Measurements from ENCODE around the gene CALCOCO2. TPM values are rescaled to one million over a fixed set of nuclear protein-coding genes. Genes with fewer than 3 reads are reported as not detected.

CALCOCO2 gene
- total and polyA plus RNA-seq, 2 of the 13 experiments (the other 11 are each of a cell fraction or from before 2014, with no cell fraction given), result 72.9 to 111 TPM

GRCh38 chr17:48818361-48818841 is 12.4 kb upstream of the CALCOCO2 start:
- peaks cover 31% of the 10 kb centered on the region for H3K4me1 ChIP-seq (ENCODE audit: insufficient read depth, low read length)
- no peaks in the 10 kb centered on the region for H3K36me3 ChIP-seq (replicated peaks in 1 of 2; ENCODE audit: control insufficient read depth in 1 of 2, insufficient read depth in 2 of 2, low read length in 2 of 2)
- H3K27me3 ChIP-seq (ENCODE audit: control insufficient read depth in 1 of 2, insufficient read depth in 2 of 2, low read length in 2 of 2), result peaks cover 0 to 28% of the 10 kb centered on the region in 2 experiments; a peak in 3 of 5 replicates
- H3K9me3 ChIP-seq (ENCODE audit: low read length), result no peaks in the 10 kb centered on the region
- in situ Hi-C loops (cut with HindIII; ENCODE audit: extremely low pct_ligation_motif_present, low pct_unique_long_range_greater_than_20kb), result loop anchor here (10.0 kb wide), 1 partner anchor 226 kb away; no protein-coding TSS in a partner anchor
- 13% methylated on average over 9 of the region's 9 CpGs for WGBS (ENCODE audit: low lambda C conversion rate)
- H3K79me2 ChIP-seq (ENCODE audit: insufficient read depth, low read length), result no peaks in the 10 kb centered on the region
- BruUV-seq (replicated peaks), result no TSS peak
- CTCF ChIA-PET (ENCODE audit: low intra/inter-chr PET ratio, low total read pairs), result no interaction called here
- POLR2A ChIA-PET, result interaction anchor here (0.7 to 1.1 kb wide), 3 partner anchors 8 to 74 kb away, joined by 3 to 7 read pairs (median 5); partner anchors contain the start of gene ATP5MC1
- no peak for FAIRE-seq
- intact Hi-C loops (cut with micrococcal nuclease; ENCODE audit: unreplicated experiment), result no loop called here
- peak; percentile 38 for ATAC-seq
- no peak overlapping the region for H3K27ac ChIP-seq (ENCODE audit: extremely low read length, insufficient read depth, low read length)
- H3K9ac ChIP-seq (ENCODE audit: insufficient read depth, low read depth, low read length), result no peak overlapping the region
- peak overlapping the region in 1 of 3 experiments; percentile 34; a peak in 2 of 6 replicates for H3K4me3 ChIP-seq (replicated peaks in 1 of 3; ENCODE audit: insufficient read depth in 1 of 3, low read depth in 2 of 3, low read length in 3 of 3)
- DNase-seq (ENCODE audit: low spot score), result no peak
- peak overlapping the region; percentile 51 for H3K4me2 ChIP-seq (ENCODE audit: low read depth, low read length)
- peak overlapping the region; percentile 20 for H2AFZ ChIP-seq (ENCODE audit: low read length)
- no peaks in the 10 kb centered on the region for H4K20me1 ChIP-seq (ENCODE audit: insufficient read depth, low read length)
- TF ChIP-seq MXD1 (CRISPR knock-in tag; IDR thresholded peaks at IDR 0.05) (no peak), RFX3 (CRISPR knock-in tag; IDR thresholded peaks at IDR 0.05) (no peak), ZNF501 (CRISPR knock-in tag; IDR thresholded peaks at IDR 0.05) (no peak), ZNF256 (CRISPR knock-in tag; conservative IDR thresholded peaks at IDR 0.05) (no peak), ZSCAN20 (CRISPR knock-in tag; IDR thresholded peaks at IDR 0.05; ENCODE audit: borderline replicate concordance) (no peak), KMT2A (CRISPR knock-in tag; IDR thresholded peaks at IDR 0.05) (no peak), XBP1 (CRISPR knock-in tag; IDR thresholded peaks at IDR 0.05) (no peak), MIXL1 (CRISPR knock-in tag; IDR thresholded peaks at IDR 0.05) (no peak), ARHGAP35 (CRISPR knock-in tag; IDR thresholded peaks at IDR 0.05; ENCODE audit: borderline replicate concordance) (no peak), ZBTB8A (CRISPR knock-in tag; IDR thresholded peaks at IDR 0.05; ENCODE audit: borderline replicate concordance, low read depth) (no peak), GATAD1 (CRISPR knock-in tag; IDR thresholded peaks at IDR 0.05) (0 out of 2 replicates have a peak, but pooled peaks have one; percentile 0), ZNF619 (CRISPR knock-in tag; IDR thresholded peaks at IDR 0.05) (no peak), ZNF264 (CRISPR knock-in tag; IDR thresholded peaks at IDR 0.05) (no peak), CEBPB (IDR thresholded peaks at IDR 0.05; ENCODE audit: borderline replicate concordance, low read depth, low read length) (peak; percentile 31; the same call in 1 of the 2 replicates), SMC3 (IDR thresholded peaks at IDR 0.05; ENCODE audit: low read length) (no peak), ATF7 (IDR thresholded peaks at IDR 0.05) (no peak), ATF7 (CRISPR knock-in tag; IDR thresholded peaks at IDR 0.05) (no peak), ARNTL (CRISPR knock-in tag; IDR thresholded peaks at IDR 0.05) (no peak), ATF5 (CRISPR knock-in tag; IDR thresholded peaks at IDR 0.05; ENCODE audit: low read depth) (no peak), ZNF577 (CRISPR knock-in tag; IDR thresholded peaks at IDR 0.05; ENCODE audit: borderline replicate concordance, low read depth) (no peak), TEAD2 (CRISPR knock-in tag; IDR thresholded peaks at IDR 0.05) (no peak), SRSF9 (IDR thresholded peaks at IDR 0.05; ENCODE audit: borderline replicate concordance, insufficient read depth, low read depth, low read length, poor library complexity, severe bottlenecking) (no peak), SATB2 (CRISPR knock-in tag; IDR thresholded peaks at IDR 0.05) (no peak)
- TF ChIP-seq, protein P1, sequence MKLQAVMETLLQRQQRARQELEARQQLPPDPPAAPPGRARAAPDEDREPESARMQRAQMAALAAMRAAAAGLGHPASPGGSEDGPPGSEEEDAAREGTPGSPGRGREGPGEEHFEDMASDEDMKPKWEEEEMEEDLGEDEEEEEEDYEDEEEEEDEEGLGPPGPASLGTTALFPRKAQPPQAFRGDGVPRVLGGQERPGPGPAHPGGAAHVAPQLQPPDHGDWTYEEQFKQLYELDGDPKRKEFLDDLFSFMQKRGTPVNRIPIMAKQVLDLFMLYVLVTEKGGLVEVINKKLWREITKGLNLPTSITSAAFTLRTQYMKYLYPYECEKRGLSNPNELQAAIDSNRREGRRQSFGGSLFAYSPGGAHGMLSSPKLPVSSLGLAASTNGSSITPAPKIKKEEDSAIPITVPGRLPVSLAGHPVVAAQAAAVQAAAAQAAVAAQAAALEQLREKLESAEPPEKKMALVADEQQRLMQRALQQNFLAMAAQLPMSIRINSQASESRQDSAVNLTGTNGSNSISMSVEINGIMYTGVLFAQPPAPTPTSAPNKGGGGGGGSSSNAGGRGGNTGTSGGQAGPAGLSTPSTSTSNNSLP (IDR thresholded peaks at IDR 0.05; ENCODE audit: low read depth, low read length), result no peak
